ENCODE measurements around the gene SERPINB1. TPM values are rescaled to one million over a fixed set of nuclear protein-coding genes. Genes with fewer than 3 reads are reported as not detected.

Gene SERPINB1
- total RNA-seq, 1 donor from 2014 or later = 9.4 TPM

GRCh38 chr6:2807342-2808090, 34.1 kb downstream of the SERPINB1 start:
- TF ChIP-seq EZH2 (IDR thresholded peaks at IDR 0.05) = no peak
- TF ChIP-seq EZH2phosphoT487 (IDR thresholded peaks at IDR 0.05) = no peak
- TF ChIP-seq, protein P1, sequence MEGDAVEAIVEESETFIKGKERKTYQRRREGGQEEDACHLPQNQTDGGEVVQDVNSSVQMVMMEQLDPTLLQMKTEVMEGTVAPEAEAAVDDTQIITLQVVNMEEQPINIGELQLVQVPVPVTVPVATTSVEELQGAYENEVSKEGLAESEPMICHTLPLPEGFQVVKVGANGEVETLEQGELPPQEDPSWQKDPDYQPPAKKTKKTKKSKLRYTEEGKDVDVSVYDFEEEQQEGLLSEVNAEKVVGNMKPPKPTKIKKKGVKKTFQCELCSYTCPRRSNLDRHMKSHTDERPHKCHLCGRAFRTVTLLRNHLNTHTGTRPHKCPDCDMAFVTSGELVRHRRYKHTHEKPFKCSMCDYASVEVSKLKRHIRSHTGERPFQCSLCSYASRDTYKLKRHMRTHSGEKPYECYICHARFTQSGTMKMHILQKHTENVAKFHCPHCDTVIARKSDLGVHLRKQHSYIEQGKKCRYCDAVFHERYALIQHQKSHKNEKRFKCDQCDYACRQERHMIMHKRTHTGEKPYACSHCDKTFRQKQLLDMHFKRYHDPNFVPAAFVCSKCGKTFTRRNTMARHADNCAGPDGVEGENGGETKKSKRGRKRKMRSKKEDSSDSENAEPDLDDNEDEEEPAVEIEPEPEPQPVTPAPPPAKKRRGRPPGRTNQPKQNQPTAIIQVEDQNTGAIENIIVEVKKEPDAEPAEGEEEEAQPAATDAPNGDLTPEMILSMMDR (IDR thresholded peaks at IDR 0.05) = no peak
- no peak overlapping the region for H3K4me3 ChIP-seq
- no peaks in the 10 kb centered on the region for H3K27me3 ChIP-seq
- no peak overlapping the region for H3K4me3 Mint-ChIP-seq
- H3K27ac ChIP-seq = no peak overlapping the region
- H3K36me3 ChIP-seq = no peaks in the 10 kb centered on the region
- no peaks in the 10 kb centered on the region for H3K79me2 ChIP-seq (ENCODE audit: low read depth)
- no peak overlapping the region for H2AFZ ChIP-seq (replicated peaks)
- no peaks in the 10 kb centered on the region for H3K4me1 Mint-ChIP-seq
- no peaks in the 10 kb centered on the region for H3K36me3 Mint-ChIP-seq
- H4K20me1 ChIP-seq (ENCODE audit: low read depth) = no peaks in the 10 kb centered on the region
- H3K27me3 Mint-ChIP-seq (ENCODE audit: insufficient read depth, low read depth) = peaks cover 4% of the 10 kb centered on the region
- H3K4me1 ChIP-seq = no peaks in the 10 kb centered on the region
- no peaks in the 10 kb centered on the region for H3K9me3 ChIP-seq (ENCODE audit: low read depth)
- H3F3A ChIP-seq (ENCODE audit: low read depth) = no peaks in the 10 kb centered on the region
- H3K9me3 Mint-ChIP-seq = no peaks in the 10 kb centered on the region
- no peak overlapping the region for H3K4me2 ChIP-seq
- DNase-seq (ENCODE audit: low spot score) = no peak
- no peak overlapping the region for H3K9ac ChIP-seq
- H3K27ac Mint-ChIP-seq = no peak overlapping the region

GRCh38 chr6:2806644-2807043, 35.0 kb downstream of the SERPINB1 start:
- H3K27ac Mint-ChIP-seq = peak overlapping the region; percentile 27
- Histone ChIP-seq H2AFZ (replicated peaks) (no peak overlapping the region), H3K9ac (no peak overlapping the region), H3K27me3 (no peaks in the 10 kb centered on the region), H3K4me3 (no peak overlapping the region), H3K4me1 (peaks cover 4% of the 10 kb centered on the region), H3F3A (ENCODE audit: low read depth) (no peaks in the 10 kb centered on the region), H3K79me2 (ENCODE audit: low read depth) (no peaks in the 10 kb centered on the region), H3K36me3 (no peaks in the 10 kb centered on the region), H4K20me1 (ENCODE audit: low read depth) (no peaks in the 10 kb centered on the region), H3K4me2 (no peak overlapping the region), H3K27ac (no peak overlapping the region), H3K9me3 (ENCODE audit: low read depth) (no peaks in the 10 kb centered on the region)
- no peaks in the 10 kb centered on the region for H3K9me3 Mint-ChIP-seq
- TF ChIP-seq EZH2phosphoT487 (IDR thresholded peaks at IDR 0.05) = no peak
- TF ChIP-seq, protein P1 (IDR thresholded peaks at IDR 0.05) = no peak
- TF ChIP-seq EZH2 (IDR thresholded peaks at IDR 0.05) = no peak
- no peak for DNase-seq (ENCODE audit: low spot score)
- no peaks in the 10 kb centered on the region for H3K36me3 Mint-ChIP-seq
- H3K27me3 Mint-ChIP-seq (ENCODE audit: insufficient read depth, low read depth) = peaks cover 4% of the 10 kb centered on the region
- H3K4me1 Mint-ChIP-seq = no peaks in the 10 kb centered on the region
- no peak overlapping the region for H3K4me3 Mint-ChIP-seq

DNA sequence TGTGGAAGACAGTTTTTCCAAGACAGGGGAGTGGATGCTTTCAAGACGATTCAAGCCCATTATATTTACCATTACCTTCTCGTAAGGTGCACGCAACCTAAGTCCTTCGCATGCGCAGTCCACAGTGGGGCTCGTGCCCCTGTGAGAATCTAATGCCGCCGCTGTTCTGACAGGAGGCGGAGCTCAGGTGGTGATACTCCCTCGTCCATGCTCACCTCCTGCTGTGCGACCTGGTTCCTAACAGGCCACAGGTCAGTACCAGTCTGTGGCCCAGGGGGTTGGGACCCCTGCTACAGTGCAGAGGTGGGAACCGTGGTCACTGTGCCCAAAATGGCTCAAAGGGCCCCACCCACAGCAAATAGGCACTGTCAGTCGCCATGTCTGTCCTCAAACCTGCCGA, 36.6 kb downstream of the SERPINB1 start:
- Histone ChIP-seq H3F3A (ENCODE audit: low read depth) (no peaks in the 10 kb centered on the region), H3K4me3 (no peak overlapping the region), H3K36me3 (no peaks in the 10 kb centered on the region), H2AFZ (replicated peaks) (no peak overlapping the region), H3K27ac (no peak overlapping the region), H3K9ac (no peak overlapping the region), H3K27me3 (no peaks in the 10 kb centered on the region), H4K20me1 (ENCODE audit: low read depth) (no peaks in the 10 kb centered on the region), H3K9me3 (ENCODE audit: low read depth) (no peaks in the 10 kb centered on the region), H3K4me1 (peaks cover 4% of the 10 kb centered on the region), H3K4me2 (no peak overlapping the region), H3K79me2 (ENCODE audit: low read depth) (no peaks in the 10 kb centered on the region)
- Mint-ChIP-seq H3K4me1 (peaks cover 5% of the 10 kb centered on the region), H3K27ac (no peak overlapping the region), H3K9me3 (no peaks in the 10 kb centered on the region), H3K36me3 (no peaks in the 10 kb centered on the region), H3K4me3 (no peak overlapping the region), H3K27me3 (ENCODE audit: insufficient read depth, low read depth) (peaks cover 4% of the 10 kb centered on the region)
- DNase-seq (ENCODE audit: low spot score) = no peak
- no peak for TF ChIP-seq EZH2phosphoT487 (IDR thresholded peaks at IDR 0.05)
- TF ChIP-seq, protein P1 (IDR thresholded peaks at IDR 0.05) = no peak
- no peak for TF ChIP-seq EZH2 (IDR thresholded peaks at IDR 0.05)

Data from neural progenitor cell (in vitro differentiated cells).